CD4-positive, alpha-beta T cell (primary cell): Measurements from ENCODE around the gene TUBGCP2. TPM values are rescaled to one million over a fixed set of nuclear protein-coding genes. Genes with fewer than 3 reads are reported as not detected.

Source experiments
- ATAC-seq: fragments of 200-7000 bp; cut with Tn5 transposase; one replicate; pipeline ENCODE4 v1.10.0; 2022; ENCODE audit warnings: mild to moderate bottlenecking; ENCODE audit not compliant: poor library complexity
- CTCF ChIA-PET: fragments of 350-600 bp; sonication (Branson Sonifier 250); formaldehyde crosslinking; loops from one replicate; lab custom pipeline; 2021; ENCODE audit warnings: antibody characterized with exemption, inconsistent platforms; lab: Charles Lee
- POLR2A ChIA-PET: fragments of 350-600 bp; sonication (Branson Sonifier 250); formaldehyde crosslinking; loops from one replicate; lab custom pipeline; 2021; ENCODE audit warnings: antibody characterized with exemption, inconsistent platforms; lab: Charles Lee
- DNase-seq, 14 experiments: peaks; one replicate each; pipeline ENCODE4 v3.0.0-alpha.2; 2013 to 2020; ENCODE audit warnings: mixed read lengths in 2 of 14
- H3K27ac ChIP-seq, 2 donors: one replicate each; pipeline versions ENCODE4 v1.5.1 to v1.7.0; 2013; ENCODE audit warnings: low read length in 2 of 2, low read depth in 1 of 2, mild to moderate bottlenecking in 1 of 2
- H3K27me3 ChIP-seq, 2 experiments: 1 replicate in 1 of 2; 2 replicates in 1 of 2; pipeline versions ENCODE4 v1.6.1 to v1.7.0; 2013; ENCODE audit warnings: low read length in 2 of 2, control low read depth in 1 of 2, mild to moderate bottlenecking in 1 of 2, moderate library complexity in 1 of 2; ENCODE audit not compliant: insufficient read depth in 2 of 2, control insufficient read depth in 1 of 2
- H3K36me3 ChIP-seq: one replicate; pipeline ENCODE4 v1.6.1; 2013; ENCODE audit warnings: low read length, control low read depth; ENCODE audit not compliant: insufficient read depth
- H3K4me1 ChIP-seq: one replicate; pipeline ENCODE4 v1.6.1; 2013; ENCODE audit warnings: low read length, control low read depth; ENCODE audit not compliant: insufficient read depth
- H3K4me3 ChIP-seq: one replicate; pipeline ENCODE4 v1.5.1; 2013; ENCODE audit warnings: mild to moderate bottlenecking, low read length, moderate library complexity
- H3K9me3 ChIP-seq, 2 experiments: 1 replicate in 1 of 2; 2 replicates in 1 of 2; pipeline versions ENCODE4 v1.6.1 to v1.7.0; 2013; ENCODE audit warnings: low read length in 2 of 2, mild to moderate bottlenecking in 2 of 2, control low read depth in 1 of 2, moderate library complexity in 1 of 2; ENCODE audit not compliant: control insufficient read depth in 1 of 2, insufficient read depth in 1 of 2
- H3K27ac Mint-ChIP-seq: one replicate; pipeline ENCODE4 v1.8.0; 2020; ENCODE audit warnings: mixed read lengths
- H3K27me3 Mint-ChIP-seq: one replicate; pipeline ENCODE4 v1.8.0; 2021; ENCODE audit warnings: mixed read lengths
- H3K36me3 Mint-ChIP-seq: one replicate; pipeline ENCODE4 v1.8.0; 2021; ENCODE audit warnings: low read depth, mixed read lengths
- H3K4me1 Mint-ChIP-seq: one replicate; pipeline ENCODE4 v1.8.0; 2021; ENCODE audit warnings: low read depth, mixed read lengths
- H3K4me3 Mint-ChIP-seq: one replicate; pipeline ENCODE4 v1.8.0; 2020; ENCODE audit warnings: mild to moderate bottlenecking, mixed read lengths
- H3K9me3 Mint-ChIP-seq: one replicate; pipeline ENCODE4 v1.8.0; 2020; ENCODE audit warnings: mixed read lengths
- CTCF ChIP-seq: fragments of 200-600 bp; IDR thresholded peaks from one replicate; pipeline ENCODE4 v1.8.0; 2022; ENCODE audit warnings: antibody characterized with exemption, mild to moderate bottlenecking
- intact Hi-C, 2 experiments: fragments of 100-400 bp; cut with DNase I in 1 of 2; cut with micrococcal nuclease in 1 of 2; formaldehyde crosslinking; loops; one replicate each; pipeline versions ENCODE4 v1.15.1 to v1.9.0; 2023 to 2025; cut with DNase I, micrococcal nuclease
- total RNA-seq, 174 experiments: library from RNA in 2 of 174; stranded (reverse) in 2 of 174; gene quantifications; one replicate each; pipeline ENCODE4 v1.2.3 and lab custom pipeline; 2021 to 2026

TUBGCP2 gene
- total RNA-seq, 2 experiments from 2014 or later: 89.3 to 94.2 TPM

- H3K27me3 Mint-ChIP-seq: peaks cover 44% of the 10 kb centered on the region
- no peaks in the 10 kb centered on the region for H3K4me1 Mint-ChIP-seq
- Histone ChIP-seq H3K4me1 (no peaks in the 10 kb centered on the region), H3K4me3 (no peak overlapping the region), H3K9me3 (no peaks in the 10 kb centered on the region), H3K27ac (no peak overlapping the region), H3K27me3 (peaks cover 33 to 39% of the 10 kb centered on the region in 2 experiments), H3K36me3 (no peaks in the 10 kb centered on the region)
- no peak overlapping the region for H3K4me3 Mint-ChIP-seq
- H3K27ac Mint-ChIP-seq: no peak overlapping the region
- H3K36me3 Mint-ChIP-seq: no peaks in the 10 kb centered on the region
- no peak for TF ChIP-seq CTCF
- intact Hi-C loops: no loop called here
- POLR2A ChIA-PET: interaction anchor here (0.9 kb wide), 1 partner anchor 10 kb away, joined by 3 read pairs; the partner anchor contains the start of gene CALY
- ATAC-seq (no peak), DNase-seq (no peak)
- H3K9me3 Mint-ChIP-seq: no peaks in the 10 kb centered on the region
- CTCF ChIA-PET: no interaction called here
Observed at GRCh38 chr10:133346413-133346812, 37.7 kb upstream of the TUBGCP2 start.

GRCh38 chr10:133344236-133344635, 35.6 kb upstream of the TUBGCP2 start:
- H3K36me3 Mint-ChIP-seq: no peaks in the 10 kb centered on the region
- DNase-seq: no peak
- no peaks in the 10 kb centered on the region for H3K4me1 Mint-ChIP-seq
- peaks cover 43% of the 10 kb centered on the region for H3K27me3 Mint-ChIP-seq
- ATAC-seq: no peak
- H3K4me3 ChIP-seq: no peak overlapping the region
- H3K9me3 ChIP-seq: no peaks in the 10 kb centered on the region
- no peaks in the 10 kb centered on the region for H3K4me1 ChIP-seq
- H3K27ac Mint-ChIP-seq: no peak overlapping the region
- H3K27me3 ChIP-seq: peaks cover 33 to 39% of the 10 kb centered on the region in 2 experiments
- TF ChIP-seq CTCF: no peak
- ChIA-PET CTCF (interaction anchor here (2.1 kb wide), 1 partner anchor 15 kb away, joined by 4 read pairs; no protein-coding TSS in a partner anchor), POLR2A (no interaction called here)
- no peaks in the 10 kb centered on the region for H3K9me3 Mint-ChIP-seq
- no peak overlapping the region for H3K27ac ChIP-seq
- no peak overlapping the region for H3K4me3 Mint-ChIP-seq
- H3K36me3 ChIP-seq: no peaks in the 10 kb centered on the region
- intact Hi-C loops: no loop called here

- ATAC-seq (no peak), DNase-seq (no peak)
- Histone ChIP-seq H3K9me3 (no peaks in the 10 kb centered on the region), H3K27me3 (peaks cover 33 to 39% of the 10 kb centered on the region in 2 experiments), H3K36me3 (no peaks in the 10 kb centered on the region), H3K4me3 (no peak overlapping the region), H3K27ac (no peak overlapping the region), H3K4me1 (peaks cover under 1% of the 10 kb centered on the region)
- ChIA-PET CTCF (interaction anchor here (2.1 kb wide), 1 partner anchor 14 kb away, joined by 4 read pairs; no protein-coding TSS in a partner anchor), POLR2A (no interaction called here)
- H3K27me3 Mint-ChIP-seq: peaks cover 38% of the 10 kb centered on the region
- TF ChIP-seq CTCF: no peak
- H3K9me3 Mint-ChIP-seq: no peaks in the 10 kb centered on the region
- no peak overlapping the region for H3K4me3 Mint-ChIP-seq
- no peaks in the 10 kb centered on the region for H3K4me1 Mint-ChIP-seq
- no peaks in the 10 kb centered on the region for H3K36me3 Mint-ChIP-seq
- no peak overlapping the region for H3K27ac Mint-ChIP-seq
- intact Hi-C loops: no loop called here
Observed at GRCh38 chr10:133343558-133343957, 34.9 kb upstream of the TUBGCP2 start.
